ENCODE results near the gene HNRNPC.

- TF ChIP-seq, protein P1, sequence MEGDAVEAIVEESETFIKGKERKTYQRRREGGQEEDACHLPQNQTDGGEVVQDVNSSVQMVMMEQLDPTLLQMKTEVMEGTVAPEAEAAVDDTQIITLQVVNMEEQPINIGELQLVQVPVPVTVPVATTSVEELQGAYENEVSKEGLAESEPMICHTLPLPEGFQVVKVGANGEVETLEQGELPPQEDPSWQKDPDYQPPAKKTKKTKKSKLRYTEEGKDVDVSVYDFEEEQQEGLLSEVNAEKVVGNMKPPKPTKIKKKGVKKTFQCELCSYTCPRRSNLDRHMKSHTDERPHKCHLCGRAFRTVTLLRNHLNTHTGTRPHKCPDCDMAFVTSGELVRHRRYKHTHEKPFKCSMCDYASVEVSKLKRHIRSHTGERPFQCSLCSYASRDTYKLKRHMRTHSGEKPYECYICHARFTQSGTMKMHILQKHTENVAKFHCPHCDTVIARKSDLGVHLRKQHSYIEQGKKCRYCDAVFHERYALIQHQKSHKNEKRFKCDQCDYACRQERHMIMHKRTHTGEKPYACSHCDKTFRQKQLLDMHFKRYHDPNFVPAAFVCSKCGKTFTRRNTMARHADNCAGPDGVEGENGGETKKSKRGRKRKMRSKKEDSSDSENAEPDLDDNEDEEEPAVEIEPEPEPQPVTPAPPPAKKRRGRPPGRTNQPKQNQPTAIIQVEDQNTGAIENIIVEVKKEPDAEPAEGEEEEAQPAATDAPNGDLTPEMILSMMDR (IDR thresholded peaks at IDR 0.05): no peak
- TF ChIP-seq POLR2A (IDR thresholded peaks at IDR 0.05; ENCODE audit: low read depth): no peak
These were observed 1.8 kb downstream of the HNRNPC start for GRCh38 chr14:21267431-21267845.

Measured in esophagus muscularis mucosa (tissue), 3 donors.